NCI-H1436 (cell line): ENCODE measurements around the gene MLLT10.
A peak's percentile ranks its signal among the peaks of the same experiment; 100 is the strongest.
"Not testable (repeated sequence)": the region's sequence is repeated elsewhere in the genome, so short reads cannot be mapped to it uniquely, and the experiment has no call there.

Experiments used
- DNase-seq: peaks from one replicate; lab custom pipeline; 2025; lab: John Stamatoyannopoulos, UW

Gene MLLT10

GRCh38 chr10:21700474-21700873, 166.4 kb downstream of the MLLT10 start:
- DNase-seq: no peak

- DNase-seq: no peak
These were observed 168.6 kb downstream of the MLLT10 start for GRCh38 chr10:21702633-21703111.

GRCh38 chr10:21705142-21705827, 171.3 kb downstream of the MLLT10 start:
- DNase-seq: no peak

GRCh38 chr10:21705828-21706176, 171.8 kb downstream of the MLLT10 start:
- DNase-seq: no peak

GRCh38 chr10:21707498-21707897, 173.5 kb downstream of the MLLT10 start:
- no peak for DNase-seq

GRCh38 chr10:21712975-21713374, 178.9 kb downstream of the MLLT10 start:
- no peak for DNase-seq

- DNase-seq: no peak
These were observed 181.6 kb downstream of the MLLT10 start for GRCh38 chr10:21715531-21716195.

- DNase-seq: not testable (repeated sequence)
These were observed 183.5 kb downstream of the MLLT10 start for GRCh38 chr10:21717437-21718054.

- DNase-seq: no peak
These were observed 185.5 kb downstream of the MLLT10 start for GRCh38 chr10:21719502-21719901.

GRCh38 chr10:21720090-21720489, 186.1 kb downstream of the MLLT10 start:
- DNase-seq: no peak

- no peak for DNase-seq
These were observed 187.1 kb downstream of the MLLT10 start for GRCh38 chr10:21721000-21721665.

GRCh38 chr10:21722209-21722608, 188.2 kb downstream of the MLLT10 start:
- DNase-seq: no peak

GRCh38 chr10:21724020-21724589, 190.1 kb downstream of the MLLT10 start:
- DNase-seq: no peak

GRCh38 chr10:21724687-21725367, 190.8 kb downstream of the MLLT10 start:
- peak; percentile 91 for DNase-seq

- no peak for DNase-seq
These were observed 192.7 kb downstream of the MLLT10 start for GRCh38 chr10:21726601-21727225.

- DNase-seq: no peak
These were observed 193.6 kb downstream of the MLLT10 start for GRCh38 chr10:21727452-21728168.

GRCh38 chr10:21728618-21729017, 194.6 kb downstream of the MLLT10 start:
- DNase-seq: no peak

- peak; percentile 41 for DNase-seq
These were observed 198.2 kb downstream of the MLLT10 start for GRCh38 chr10:21732067-21732772.

GRCh38 chr10:21733710-21734109, 199.7 kb downstream of the MLLT10 start:
- DNase-seq: no peak

- DNase-seq: no peak
These were observed 203.1 kb downstream of the MLLT10 start for GRCh38 chr10:21737106-21737505.
